Renal cortex interstitium (tissue), 15 donors: Measurements from ENCODE around the gene ELF2. TPM values are rescaled to one million over a fixed set of nuclear protein-coding genes. Genes with fewer than 3 reads are reported as not detected.
"Not testable (repeated sequence)": the region's sequence is repeated elsewhere in the genome, so short reads cannot be mapped to it uniquely, and the experiment has no call there.

Source experiments
- DNase-seq, 11 donors: peaks; one replicate each; pipeline ENCODE4 v3.0.0-alpha.2; 2013; ENCODE audit warnings: low read depth in 9 of 11, low spot score in 4 of 11; ENCODE audit errors: extremely low read depth in 1 of 11
- long read RNA-seq, 16 experiments: transcript quantifications; one replicate each; lab custom pipeline, GENCODE V29; 2026
- polyA plus RNA-seq, 3 donors: library from polyadenylated mRNA; unstranded; fragments of 120-200 nt; gene quantifications; one replicate each; pipeline ENCODE4 v1.2.1, GENCODE V29; 2013; ENCODE audit not compliant: insufficient read length in 3 of 3

Gene ELF2
- polyA plus RNA-seq: 10 to 100 TPM; 56.0 to 71.1 (median 62.3) TPM
- long read RNA-seq, donor 1, partial matches to known transcripts: 0 of 12 reads
- long read RNA-seq, donor 1, other reads (novel, unspliced or antisense): 0 of 12 reads
- long read RNA-seq, donor 2, full-length matches to known transcripts: 9 of 27 reads
- long read RNA-seq, donor 2, partial matches to known transcripts: 18 of 27 reads
- long read RNA-seq, donor 2, other reads (novel, unspliced or antisense): 0 of 27 reads
- long read RNA-seq, donor 3, full-length matches to known transcripts: 14 of 19 reads
- long read RNA-seq, donor 3, partial matches to known transcripts: 5 of 19 reads
- long read RNA-seq, donor 3, other reads (novel, unspliced or antisense): 0 of 19 reads
- long read RNA-seq, donor 4, full-length matches to known transcripts: 3 of 3 reads
- long read RNA-seq, donor 4, partial matches to known transcripts: 0 of 3 reads
- long read RNA-seq, donor 4, other reads (novel, unspliced or antisense): 0 of 3 reads
- long read RNA-seq, donor 5: 0 reads
- long read RNA-seq, donor 6, full-length matches to known transcripts: 7 of 15 reads
- long read RNA-seq, donor 6, partial matches to known transcripts: 8 of 15 reads
- long read RNA-seq, donor 6, other reads (novel, unspliced or antisense): 0 of 15 reads
- long read RNA-seq, donor 7, transcript ELF2-207 (7 exons, 1,965 nt): major isoform, 7 of 11 reads
- long read RNA-seq, donor 7, partial matches to known transcripts: 0 of 11 reads
- long read RNA-seq, donor 7, other reads (novel, unspliced or antisense): 0 of 11 reads
- long read RNA-seq, donor 8: 0 reads
- long read RNA-seq, donor 9, transcript ELF2-201 (7 exons, 3,036 nt): major isoform, 7 of 19 reads
- long read RNA-seq, donor 9, partial matches to known transcripts: 6 of 19 reads
- long read RNA-seq, donor 9, other reads (novel, unspliced or antisense): 0 of 19 reads
- long read RNA-seq, donor 10, full-length matches to known transcripts: 11 of 11 reads
- long read RNA-seq, donor 10, partial matches to known transcripts: 0 of 11 reads
- long read RNA-seq, donor 10, other reads (novel, unspliced or antisense): 0 of 11 reads
- long read RNA-seq, donor 11, full-length matches to known transcripts: 13 of 13 reads
- long read RNA-seq, donor 11, partial matches to known transcripts: 0 of 13 reads
- long read RNA-seq, donor 11, other reads (novel, unspliced or antisense): 0 of 13 reads
- long read RNA-seq, donor 12, partial matches to known transcripts: 0 of 5 reads
- long read RNA-seq, donor 12, other reads (novel, unspliced or antisense): 0 of 5 reads
- long read RNA-seq, donor 13: 0 reads
- long read RNA-seq, donor 14, full-length matches to known transcripts: 6 of 27 reads
- long read RNA-seq, donor 14, partial matches to known transcripts: 21 of 27 reads
- long read RNA-seq, donor 14, other reads (novel, unspliced or antisense): 0 of 27 reads
- long read RNA-seq, donor 15, partial matches to known transcripts: 0 of 5 reads
- long read RNA-seq, donor 15, other reads (novel, unspliced or antisense): 0 of 5 reads
- long read RNA-seq, donor 16, full-length matches to known transcripts: 28 of 33 reads
- long read RNA-seq, donor 16, partial matches to known transcripts: 5 of 33 reads
- long read RNA-seq, donor 16, other reads (novel, unspliced or antisense): 0 of 33 reads

GRCh38 chr4:139177049-139177868 lies at the start of gene ELF2:
TSS of gene ELF2 (minus strand) at chr4:139177218. CDS start at chr4:139137701, 39,517 bp downstream.
- DNase-seq: peak in 10 of 11 donors; percentile 53 to 90 (median 80)

DNA sequence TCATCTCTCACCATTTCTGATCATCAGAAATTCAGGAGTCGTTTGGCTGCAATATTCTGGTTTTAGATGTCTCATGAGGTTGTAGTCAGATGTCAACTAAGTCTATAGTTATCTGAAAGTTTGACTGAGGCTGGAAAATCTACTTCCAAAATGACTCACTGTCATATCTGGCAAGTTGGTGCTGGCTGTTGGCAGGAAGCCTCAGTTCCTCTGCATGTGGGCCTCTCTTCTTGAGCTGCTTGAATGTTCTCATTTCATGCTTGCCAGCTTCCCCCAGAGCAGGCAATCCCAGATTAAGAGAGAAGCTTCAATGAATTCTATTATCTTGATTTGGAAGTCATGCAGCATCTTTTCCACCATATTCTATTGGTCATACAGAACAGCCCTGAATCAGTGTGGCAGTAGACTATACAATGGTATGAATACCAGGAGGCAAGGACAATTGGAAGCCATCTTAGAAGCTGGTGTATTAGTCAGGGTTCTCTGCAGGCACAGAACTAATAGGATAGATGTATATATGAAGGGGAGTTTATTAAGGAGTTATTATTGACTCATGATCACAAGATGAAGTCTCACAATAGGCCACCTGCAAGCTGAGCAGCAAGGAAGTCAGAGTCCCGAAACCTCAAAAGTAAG lies 46.8 kb upstream of the ELF2 start:
- DNase-seq: no peak

GRCh38 chr4:139222215-139222614 lies 45.2 kb upstream of the ELF2 start:
- no peak for DNase-seq

GRCh38 chr4:139221687-139222086 lies 44.7 kb upstream of the ELF2 start:
- DNase-seq: no peak

DNA sequence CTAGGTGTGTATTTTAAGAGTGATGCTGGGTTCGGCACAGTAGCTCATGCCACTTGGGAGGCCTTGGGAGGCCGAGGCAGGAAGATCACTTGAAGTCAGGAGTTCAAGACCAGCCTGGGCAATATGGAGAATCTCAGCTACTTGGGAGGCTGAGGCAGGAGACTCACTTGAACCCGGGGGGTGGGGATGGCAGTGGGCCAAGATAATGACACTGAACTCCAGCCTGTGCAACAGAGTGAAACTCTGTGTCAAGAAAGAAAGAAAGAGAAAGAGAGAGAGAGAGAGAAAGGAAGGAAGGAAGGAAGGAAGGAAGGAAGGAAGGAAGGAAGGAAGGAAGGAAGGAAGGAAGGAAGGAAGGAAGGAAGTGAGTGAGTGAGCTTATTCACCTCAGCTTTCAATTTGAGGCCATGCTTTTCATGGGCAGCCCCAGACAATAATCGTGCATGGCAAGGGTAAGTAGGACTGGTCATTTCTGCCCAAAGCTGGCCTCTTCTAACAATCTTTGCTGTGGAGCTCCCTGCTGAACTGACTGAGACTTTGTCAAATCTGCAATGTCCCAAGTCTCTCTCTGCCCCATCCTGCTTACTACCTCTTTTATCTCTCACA lies 42.5 kb upstream of the ELF2 start:
- DNase-seq: no peak

DNA sequence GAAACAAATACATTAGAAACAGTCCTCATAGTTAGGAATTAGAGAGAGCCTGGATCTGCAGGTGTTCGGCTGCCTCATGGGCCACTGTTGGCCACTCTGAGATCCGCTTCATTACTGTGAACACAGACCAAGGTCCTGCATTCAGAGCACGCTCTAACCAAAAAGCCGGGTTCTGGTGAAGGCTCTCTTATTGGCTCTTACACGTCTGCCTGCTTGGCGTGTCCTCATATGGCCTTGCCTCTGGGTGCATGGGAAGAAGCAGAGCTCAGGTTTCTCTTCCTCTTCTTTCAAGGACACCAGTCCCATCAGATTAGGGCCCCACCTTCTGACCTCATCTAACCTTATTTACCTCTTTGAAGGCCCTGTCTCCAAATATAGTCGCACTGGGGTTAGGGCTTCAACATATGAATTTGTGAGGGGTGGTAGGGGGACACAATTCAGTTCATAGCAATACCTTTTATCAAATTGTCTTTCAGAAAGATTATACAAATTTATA lies 37.1 kb upstream of the ELF2 start:
- no peak for DNase-seq

- DNase-seq: not testable (repeated sequence)
Observed at GRCh38 chr4:139213633-139214032, 36.6 kb upstream of the ELF2 start.

DNA sequence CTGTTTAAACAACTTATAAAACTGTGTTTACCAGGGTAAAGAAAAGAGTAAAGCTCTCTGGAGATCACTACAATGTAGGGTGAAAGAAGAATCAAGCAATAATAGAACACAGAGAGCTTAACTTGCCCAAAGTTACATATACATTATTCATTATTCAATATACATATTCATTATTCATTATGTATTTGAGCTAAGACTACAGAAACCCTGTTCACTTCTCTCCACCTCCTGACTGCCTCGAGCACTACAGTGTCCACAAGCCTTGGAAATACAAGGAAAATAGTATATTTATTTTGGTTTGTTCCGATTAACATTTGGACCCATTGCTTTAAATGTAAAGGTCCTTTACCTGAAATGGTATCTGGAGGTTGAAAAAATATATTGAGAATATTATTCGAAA lies 35.9 kb upstream of the ELF2 start:
- DNase-seq: no peak

- DNase-seq: peak in 5 of 11 donors; percentile 12 to 24 (median 16)
Observed at GRCh38 chr4:139210486-139210885, 33.5 kb upstream of the ELF2 start.

GRCh38 chr4:139209470-139210063 lies 32.5 kb upstream of the ELF2 start:
- no peak for DNase-seq

DNA sequence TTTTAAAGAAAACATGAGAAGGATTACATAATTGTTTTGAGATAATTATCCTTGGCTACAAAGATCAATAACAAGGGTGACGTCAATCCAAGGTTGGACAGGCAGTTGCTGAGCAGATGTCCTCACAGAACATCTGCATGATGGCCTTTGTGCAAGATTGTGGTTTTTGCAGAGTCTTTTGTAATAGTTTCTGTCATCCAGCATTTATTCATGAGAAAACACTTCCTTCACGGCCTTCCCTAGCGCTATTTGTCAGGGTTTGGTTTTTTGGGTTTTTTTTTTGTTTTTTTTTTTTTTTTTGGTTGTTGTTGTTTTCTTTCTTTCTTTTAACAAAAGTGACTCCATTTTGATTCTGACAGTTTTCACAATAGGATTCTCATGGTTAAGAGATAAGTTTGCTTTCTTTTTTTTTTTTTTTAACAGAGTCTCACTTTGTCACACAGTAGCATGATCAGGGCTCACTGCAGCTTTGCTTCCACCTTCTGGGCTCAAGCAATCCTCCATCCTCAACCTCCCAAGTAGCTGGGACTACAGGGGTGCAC lies 31.5 kb upstream of the ELF2 start:
- no peak for DNase-seq

- no peak for DNase-seq
Observed at GRCh38 chr4:139207873-139208403, 30.9 kb upstream of the ELF2 start.

DNA sequence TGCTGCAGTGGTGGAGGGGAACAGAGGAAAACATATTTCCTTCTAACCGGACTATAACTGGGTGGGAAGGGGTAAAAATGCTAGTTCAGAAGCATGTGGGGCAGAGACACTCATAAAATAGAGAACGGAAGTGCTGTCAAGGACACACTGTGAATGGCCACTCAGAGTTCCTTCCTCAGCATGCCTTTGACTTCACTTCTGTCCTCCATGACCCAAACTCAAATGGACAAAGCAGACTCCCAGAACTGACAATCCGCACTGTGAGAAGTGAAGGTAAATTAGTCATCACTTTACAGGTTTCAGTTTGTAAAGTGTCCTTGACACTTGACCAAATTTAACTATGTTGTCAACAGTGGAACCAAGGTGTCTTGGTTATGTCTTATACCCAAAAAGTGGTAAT lies 30.2 kb upstream of the ELF2 start:
- DNase-seq: no peak

DNA sequence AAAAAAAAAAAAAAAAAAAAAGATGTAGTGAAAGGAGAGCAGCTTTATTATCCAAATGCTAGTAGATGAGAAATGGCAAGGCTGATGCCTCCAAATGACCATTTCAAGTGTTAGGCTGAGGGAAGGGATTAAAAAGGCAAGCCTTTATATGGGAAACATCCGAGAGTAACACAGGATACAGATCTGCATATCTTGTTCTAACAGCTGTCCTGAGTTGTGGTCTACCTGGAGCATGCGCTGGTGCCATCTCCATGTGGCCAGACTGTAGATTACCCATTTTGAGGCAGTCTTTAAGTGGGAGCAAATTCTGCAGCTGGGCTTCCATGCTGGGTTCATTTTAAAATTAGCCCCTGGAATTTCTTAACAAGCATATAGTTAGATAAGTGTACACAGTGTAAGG lies 26.0 kb upstream of the ELF2 start:
- DNase-seq: no peak

- DNase-seq: no peak
Observed at GRCh38 chr4:139200506-139200905, 23.5 kb upstream of the ELF2 start.

- no peak for DNase-seq
Observed at GRCh38 chr4:139200102-139200501, 23.1 kb upstream of the ELF2 start.
